GM21576 (cell line): ENCODE results near the gene FASN.
"Not testable (repeated sequence)": the region's sequence is repeated elsewhere in the genome, so short reads cannot be mapped to it uniquely, and the experiment has no call there.

Source experiments
- ATAC-seq: cut with Tn5 transposase; IDR thresholded peaks from one replicate; pipeline ENCODE4 v1.9.1; 2021; ENCODE audit warnings: mild to moderate bottlenecking, moderate library complexity; ENCODE audit not compliant: unreplicated experiment

FASN gene

DNA sequence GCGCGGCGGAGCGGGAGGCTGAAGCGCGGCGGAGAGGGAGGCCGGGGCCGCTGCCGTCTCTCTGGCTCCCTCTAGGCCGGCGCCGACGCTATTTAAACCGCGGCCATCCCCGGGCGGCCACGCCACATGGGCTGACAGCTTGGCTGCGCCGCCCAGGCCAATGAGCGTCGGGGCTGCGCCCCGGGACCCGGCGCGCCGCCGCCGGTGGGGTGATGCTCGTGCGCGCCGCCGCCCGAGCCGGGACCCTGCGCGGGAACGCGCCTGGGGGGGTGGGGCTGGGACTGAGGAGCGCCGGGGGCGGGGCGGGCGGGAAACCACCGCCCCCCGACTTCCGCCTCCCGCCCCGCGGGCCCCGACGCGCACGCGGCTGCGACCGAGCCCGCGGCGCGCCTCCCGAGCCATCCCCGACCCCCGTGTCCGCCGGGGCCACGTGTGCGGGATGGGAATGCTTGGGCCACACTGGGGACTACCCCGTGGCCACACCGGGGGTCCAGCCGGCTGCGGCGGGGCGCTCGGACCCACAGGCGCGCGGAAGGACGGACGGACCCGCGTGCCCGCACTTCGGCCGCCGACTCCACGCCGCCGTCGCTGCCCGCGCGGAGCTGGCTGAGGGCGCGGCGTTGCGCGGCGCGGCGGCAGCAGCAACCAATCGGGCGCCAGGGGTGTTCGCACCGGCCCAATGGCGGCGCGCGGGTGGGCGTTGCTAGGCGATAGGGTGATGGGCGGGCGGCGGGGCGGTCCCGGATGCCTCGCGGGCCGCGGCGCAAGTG lies at the start of gene FASN:
Gene FASN, minus strand, starts transcription at position 68 of the 770 bp plus-strand sequence. CDS start 1,791 bp downstream, outside the sequence.
- ATAC-seq: peak; percentile 59

GRCh38 chr17:82146663-82147654 lies 48.9 kb upstream of the FASN start:
- ATAC-seq: no peak

GRCh38 chr17:82145550-82146155 lies 47.6 kb upstream of the FASN start:
- no peak for ATAC-seq

- no peak for ATAC-seq
These were observed 45.3 kb upstream of the FASN start for GRCh38 chr17:82143333-82143732.

GRCh38 chr17:82139961-82140360 lies 41.9 kb upstream of the FASN start:
- ATAC-seq: not testable (repeated sequence)

DNA sequence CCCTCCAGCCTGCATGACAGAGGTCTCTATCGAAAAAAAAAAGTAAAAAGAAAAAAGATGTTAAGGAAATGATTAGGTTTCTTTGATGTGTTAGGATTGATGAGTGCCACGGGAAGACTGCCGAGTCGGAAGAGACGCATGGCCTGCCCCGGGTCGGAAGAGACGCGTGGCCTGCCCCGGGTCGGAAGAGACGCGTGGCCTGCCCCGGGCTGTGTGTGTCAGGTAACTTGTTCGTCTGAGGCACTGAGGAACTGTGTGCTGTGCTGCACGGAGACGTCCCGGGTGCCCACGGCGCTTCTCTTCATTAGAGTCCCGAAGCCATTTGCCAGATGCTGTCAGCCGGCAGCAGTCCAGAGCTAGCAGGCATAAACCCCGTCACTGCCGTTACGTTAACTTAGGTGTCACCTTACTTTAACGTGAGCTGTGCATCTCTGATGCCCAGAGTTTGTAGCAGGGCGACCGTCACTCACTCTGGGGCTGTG lies 40.5 kb upstream of the FASN start:
- ATAC-seq: no peak

DNA sequence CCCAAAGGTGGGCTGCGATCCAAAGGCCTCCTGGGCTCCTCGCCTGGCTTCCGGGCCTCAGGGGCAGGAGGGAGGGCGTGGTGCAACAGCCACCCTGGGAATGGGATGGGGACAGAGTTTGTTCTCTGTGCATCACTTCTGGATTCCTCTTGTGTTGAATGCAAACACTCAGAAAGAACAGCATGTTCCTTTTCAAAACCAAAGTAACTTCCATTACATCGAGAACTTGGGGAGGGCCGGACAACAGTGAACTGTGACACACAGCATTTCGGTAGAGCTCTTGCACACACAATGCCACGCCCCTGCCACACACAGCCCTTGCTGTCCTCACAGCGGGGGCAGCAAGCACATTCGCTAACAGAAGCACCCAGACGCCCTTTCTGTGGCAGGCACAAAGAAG lies 36.1 kb upstream of the FASN start:
- no peak for ATAC-seq

DNA sequence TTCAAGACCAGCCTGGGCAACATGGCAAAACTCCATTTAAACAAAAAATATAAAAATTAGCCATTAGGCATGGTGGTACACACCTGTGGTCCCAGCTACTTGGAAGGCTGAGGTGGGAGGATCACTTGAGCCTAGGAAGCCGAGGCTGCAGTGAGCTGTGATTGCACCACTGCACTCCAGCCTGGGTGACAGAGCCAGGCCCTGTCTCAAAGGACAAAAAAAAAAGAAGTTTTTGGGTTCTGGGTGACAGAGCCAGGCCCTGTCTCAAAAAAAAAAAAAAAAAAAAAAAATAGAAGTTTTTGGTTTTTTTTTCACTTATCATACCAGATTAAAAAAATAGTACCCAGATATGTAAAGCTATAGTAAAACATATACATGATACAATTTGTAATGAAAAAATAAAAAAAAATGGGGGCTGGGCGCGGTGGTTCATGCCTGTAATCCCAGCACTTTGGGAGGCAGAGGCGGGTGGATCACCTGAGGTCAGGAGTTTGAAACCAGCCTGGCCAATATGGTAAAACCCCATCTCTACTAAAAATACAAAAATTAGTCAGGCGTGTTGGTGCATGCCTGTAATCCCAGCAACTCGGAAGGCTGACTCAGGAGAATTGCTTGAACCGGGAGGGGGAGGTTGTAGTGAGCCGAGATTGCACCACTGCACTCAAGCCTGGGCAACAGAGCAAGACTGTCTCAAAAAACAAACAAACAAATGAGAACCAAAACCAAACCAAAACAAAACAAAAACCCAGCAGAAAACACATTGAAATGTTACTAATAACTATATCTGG lies 35.3 kb upstream of the FASN start:
- ATAC-seq: not testable (repeated sequence)

DNA sequence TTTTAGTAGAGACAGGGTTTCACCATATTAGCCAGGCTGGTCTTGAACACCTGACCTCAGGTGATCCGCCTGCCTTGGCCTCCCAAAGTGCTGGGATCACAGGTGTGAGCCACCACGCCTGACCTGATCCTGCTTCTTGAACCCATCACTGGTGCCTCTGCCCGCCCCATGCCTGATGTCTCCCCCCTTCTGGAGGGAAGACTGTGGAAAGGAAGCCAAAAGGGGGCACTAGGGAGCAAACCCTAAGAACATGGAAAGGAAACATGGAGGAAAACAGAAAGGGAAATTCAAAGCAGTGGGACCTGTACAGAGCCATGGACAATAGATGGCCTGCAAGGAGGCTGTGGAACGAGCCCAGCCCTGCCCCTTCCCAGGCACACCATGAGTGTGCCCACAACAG lies 31.1 kb upstream of the FASN start:
- ATAC-seq: no peak

GRCh38 chr17:82128287-82128686 lies 30.3 kb upstream of the FASN start:
- ATAC-seq: no peak

- ATAC-seq: no peak
These were observed 29.7 kb upstream of the FASN start for GRCh38 chr17:82127704-82128103.

GRCh38 chr17:82127315-82127595 lies 29.2 kb upstream of the FASN start:
- no peak for ATAC-seq

DNA sequence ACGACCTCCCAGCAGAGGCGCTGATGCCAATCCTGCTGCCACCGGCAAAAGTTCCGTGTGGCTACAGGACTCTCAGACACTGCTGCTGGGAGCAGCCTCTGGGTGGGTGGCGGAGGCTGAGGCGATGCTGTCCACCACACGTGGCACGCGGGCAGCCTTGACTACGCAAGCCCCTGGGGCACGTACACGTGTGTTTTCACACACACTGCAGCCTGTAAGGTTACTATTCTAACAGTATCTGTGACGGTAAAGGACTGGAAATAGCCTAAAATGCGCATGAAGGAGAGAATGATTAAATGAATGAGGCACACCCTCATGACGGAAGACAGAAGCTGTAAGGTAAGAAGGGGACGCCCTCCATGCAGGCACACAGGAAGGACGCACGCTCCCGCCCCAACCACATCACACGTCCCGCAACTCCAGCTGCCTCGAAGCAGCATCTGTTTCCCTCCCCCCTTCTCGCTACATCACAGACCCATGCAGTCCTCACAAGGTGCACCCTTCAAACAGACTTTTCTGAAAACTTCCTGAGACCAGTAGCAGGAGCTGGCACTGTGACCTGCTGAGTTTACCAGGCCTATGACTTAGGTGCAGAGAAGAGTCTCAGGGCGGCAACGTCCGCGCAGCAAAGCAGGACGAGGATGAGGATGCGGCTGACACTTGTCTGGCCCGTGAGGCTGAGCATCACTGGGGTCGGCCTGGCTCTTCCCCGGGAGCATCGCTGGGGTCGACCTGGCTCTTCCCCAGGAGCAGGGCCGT lies 28.7 kb upstream of the FASN start:
- no peak for ATAC-seq

DNA sequence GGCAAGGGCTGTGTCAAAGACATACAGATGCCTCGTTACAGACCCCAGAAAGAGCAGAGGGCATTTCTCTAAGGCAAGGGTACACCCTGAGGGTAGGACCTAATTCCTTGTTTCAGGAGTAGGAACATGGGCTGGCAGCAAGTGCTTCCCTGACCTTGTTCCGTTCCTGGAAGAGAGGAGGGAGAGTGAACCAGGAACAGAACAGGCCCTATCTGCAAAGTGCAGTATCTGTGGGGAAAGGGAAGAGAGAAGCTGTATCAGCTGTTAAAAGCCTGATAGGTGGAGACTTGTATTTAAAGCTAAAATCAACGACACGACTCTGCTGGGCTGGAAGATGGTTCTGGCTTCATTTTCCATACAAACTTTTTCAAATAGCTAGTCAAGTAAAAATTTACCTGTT lies 26.1 kb upstream of the FASN start:
- no peak for ATAC-seq

- ATAC-seq: no peak
These were observed 23.9 kb upstream of the FASN start for GRCh38 chr17:82121660-82122629.

GRCh38 chr17:82121246-82121645 lies 23.2 kb upstream of the FASN start:
- ATAC-seq: no peak

DNA sequence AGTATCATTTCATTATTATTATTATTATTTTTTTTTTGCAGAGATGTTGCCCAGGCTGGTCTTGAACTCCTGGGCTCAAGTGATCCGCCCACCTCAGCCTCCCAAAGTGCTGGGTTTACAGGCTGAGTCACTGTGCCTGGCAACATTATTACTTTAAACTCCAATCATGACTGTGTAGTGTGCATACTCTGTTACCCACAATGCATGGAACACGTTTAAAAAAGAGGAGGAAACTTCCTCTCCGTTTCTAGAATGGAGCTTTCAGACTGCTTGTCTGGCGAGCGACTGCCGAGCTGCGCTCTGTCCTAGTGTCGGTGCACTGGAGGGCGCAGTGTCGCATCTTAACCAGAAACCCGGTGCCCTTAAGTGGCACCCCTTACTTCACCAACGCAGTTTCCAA lies 22.1 kb upstream of the FASN start:
- ATAC-seq: no peak

- no peak for ATAC-seq
These were observed 20.9 kb upstream of the FASN start for GRCh38 chr17:82118815-82119380.
